HepG2 (cell line): Measurements from ENCODE around the gene TAF3. TPM values are rescaled to one million over a fixed set of nuclear protein-coding genes. Genes with fewer than 3 reads are reported as not detected.
A peak's percentile ranks its signal among the peaks of the same experiment; 100 is the strongest.

ENCODE experiments used
- E2F5 ChIP-seq: sonication (generic); formaldehyde crosslinking; conservative IDR thresholded peaks from 2 replicates; pipeline ENCODE4 v1.4.0; 2020; ENCODE audit warnings: missing genetic modification reagents
- IRF1 ChIP-seq: sonication (generic); formaldehyde crosslinking; IDR thresholded peaks from 2 replicates; pipeline ENCODE4 v1.4.0; 2020; ENCODE audit warnings: low read depth, mild to moderate bottlenecking, missing genetic modification reagents
- ISX ChIP-seq: sonication (generic); formaldehyde crosslinking; conservative IDR thresholded peaks from 2 replicates; pipeline ENCODE4 v1.5.0; 2020; ENCODE audit warnings: missing genetic modification reagents
- JUN ChIP-seq: sonication (generic); formaldehyde crosslinking; IDR thresholded peaks from 2 replicates; pipeline ENCODE4 v1.4.0; 2020; ENCODE audit warnings: mild to moderate bottlenecking, missing genetic modification reagents
- KMT2B ChIP-seq: IDR thresholded peaks from 2 replicates; pipeline ENCODE4 v1.6.1; 2016; ENCODE audit warnings: missing genetic modification reagents, missing compliant biosample characterization
- NFYC ChIP-seq: IDR thresholded peaks from 2 replicates; pipeline ENCODE4 v1.6.1; 2016; ENCODE audit warnings: missing genetic modification reagents, missing compliant biosample characterization
- SP5 ChIP-seq: IDR thresholded peaks from 2 replicates; pipeline ENCODE4 v1.6.1; 2016; ENCODE audit warnings: low read depth, borderline replicate concordance
- ZNF136 ChIP-seq: sonication (generic); formaldehyde crosslinking; IDR thresholded peaks from 2 replicates; pipeline ENCODE4 v1.8.1; 2022; ENCODE audit warnings: low read depth, mild to moderate bottlenecking, moderate library complexity, missing genetic modification reagents
- ZNF224 ChIP-seq: sonication (generic); formaldehyde crosslinking; IDR thresholded peaks from 2 replicates; pipeline ENCODE4 v1.5.0; 2020; ENCODE audit warnings: mild to moderate bottlenecking, missing genetic modification reagents
- ZNF563 ChIP-seq: sonication (generic); formaldehyde crosslinking; IDR thresholded peaks from 2 replicates; pipeline ENCODE4 v1.8.0; 2022; ENCODE audit warnings: mild to moderate bottlenecking, moderate library complexity, missing genetic modification reagents
- ZNF737 ChIP-seq: sonication (generic); formaldehyde crosslinking; IDR thresholded peaks from 2 replicates; pipeline ENCODE4 v1.5.0; 2020; ENCODE audit warnings: missing genetic modification reagents, mild to moderate bottlenecking, borderline replicate concordance
- polyA plus RNA-seq, 8 experiments: library from polyadenylated mRNA; depleted of rRNA in 3 of 8; stranded (reverse) in 7 of 8; unstranded in 1 of 8; fragments of >200 nt; fragmentation: Illumina TruSeq in 4 of 8; extraction: Trizol in 4 of 8; gene quantifications; 2 replicates each; pipeline versions ENCODE4 v1.2.1 to v1.2.3, GENCODE V29; 2011 to 2016; ENCODE audit warnings: low read depth in 4 of 8, missing spikeins in 1 of 8, mixed read lengths in 1 of 8; ENCODE audit not compliant: insufficient read depth in 1 of 8
- total RNA-seq, 5 experiments: library from RNA; depleted of rRNA; stranded (reverse); fragments of >200 nt; fragmentation: Illumina TruSeq; extraction: Trizol; gene quantifications; 2 replicates each; pipeline ENCODE4 v1.2.3, GENCODE V29; 2016; ENCODE audit warnings: low read depth in 1 of 5
- TF ChIP-seq, protein P1 (sequence below): sonication (generic); formaldehyde crosslinking; IDR thresholded peaks from 2 replicates; pipeline ENCODE4 v1.8.1; 2023; ENCODE audit warnings: missing genetic modification reagents, inconsistent platforms, borderline replicate concordance
- TF ChIP-seq, protein P2 (sequence below), 2 experiments: sonication (generic) in 1 of 2; formaldehyde crosslinking in 1 of 2; IDR thresholded peaks; 2 replicates each; pipeline versions ENCODE4 v1.4.0 to v1.6.1; 2016 to 2020; ENCODE audit warnings: borderline replicate concordance in 1 of 2, low read depth in 1 of 2, mild to moderate bottlenecking in 1 of 2, missing genetic modification reagents in 1 of 2
- TF ChIP-seq, protein P3 (sequence below): sonication (generic); formaldehyde crosslinking; IDR thresholded peaks from 2 replicates; pipeline ENCODE4 v1.5.1; 2020; ENCODE audit warnings: mild to moderate bottlenecking, missing genetic modification reagents, borderline replicate concordance

Gene TAF3
- total and polyA plus RNA-seq, 2 of the 13 experiments (the other 11 are each of a cell fraction or from before 2014, with no cell fraction given) = 1.7 to 2.9 TPM

GRCh38 chr10:7787857-7788638 lies 30.3 kb upstream of the TAF3 start, which contains the start of the genes ATP5F1C and KIN (continued):
- TF ChIP-seq, protein P1, sequence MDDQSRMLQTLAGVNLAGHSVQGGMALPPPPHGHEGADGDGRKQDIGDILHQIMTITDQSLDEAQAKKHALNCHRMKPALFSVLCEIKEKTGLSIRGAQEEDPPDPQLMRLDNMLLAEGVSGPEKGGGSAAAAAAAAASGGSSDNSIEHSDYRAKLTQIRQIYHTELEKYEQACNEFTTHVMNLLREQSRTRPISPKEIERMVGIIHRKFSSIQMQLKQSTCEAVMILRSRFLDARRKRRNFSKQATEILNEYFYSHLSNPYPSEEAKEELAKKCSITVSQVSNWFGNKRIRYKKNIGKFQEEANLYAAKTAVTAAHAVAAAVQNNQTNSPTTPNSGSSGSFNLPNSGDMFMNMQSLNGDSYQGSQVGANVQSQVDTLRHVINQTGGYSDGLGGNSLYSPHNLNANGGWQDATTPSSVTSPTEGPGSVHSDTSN (CRISPR knock-in tag) = no peak
- TF ChIP-seq ZNF563 (CRISPR knock-in tag) = no peak
- TF ChIP-seq ZNF737 (CRISPR knock-in tag) = no peak
- TF ChIP-seq, protein P2, sequence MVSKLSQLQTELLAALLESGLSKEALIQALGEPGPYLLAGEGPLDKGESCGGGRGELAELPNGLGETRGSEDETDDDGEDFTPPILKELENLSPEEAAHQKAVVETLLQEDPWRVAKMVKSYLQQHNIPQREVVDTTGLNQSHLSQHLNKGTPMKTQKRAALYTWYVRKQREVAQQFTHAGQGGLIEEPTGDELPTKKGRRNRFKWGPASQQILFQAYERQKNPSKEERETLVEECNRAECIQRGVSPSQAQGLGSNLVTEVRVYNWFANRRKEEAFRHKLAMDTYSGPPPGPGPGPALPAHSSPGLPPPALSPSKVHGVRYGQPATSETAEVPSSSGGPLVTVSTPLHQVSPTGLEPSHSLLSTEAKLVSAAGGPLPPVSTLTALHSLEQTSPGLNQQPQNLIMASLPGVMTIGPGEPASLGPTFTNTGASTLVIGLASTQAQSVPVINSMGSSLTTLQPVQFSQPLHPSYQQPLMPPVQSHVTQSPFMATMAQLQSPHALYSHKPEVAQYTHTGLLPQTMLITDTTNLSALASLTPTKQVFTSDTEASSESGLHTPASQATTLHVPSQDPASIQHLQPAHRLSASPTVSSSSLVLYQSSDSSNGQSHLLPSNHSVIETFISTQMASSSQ (IDR thresholded peaks at IDR 0.05; ENCODE audit: low read depth) = 0 out of 2 replicates have a peak, but pooled peaks have one; percentile 18
- TF ChIP-seq, protein P2 (CRISPR knock-in tag; IDR thresholded peaks at IDR 0.05; ENCODE audit: borderline replicate concordance) = peak; percentile 33; the same call in 1 of the 2 replicates
- peak; percentile 84; the same call in 1 of the 2 replicates for TF ChIP-seq ZNF224 (CRISPR knock-in tag)
- peak; percentile 82 for TF ChIP-seq SP5 (CRISPR knock-in tag)
- TF ChIP-seq ISX (CRISPR knock-in tag) = no peak
- no peak for TF ChIP-seq ZNF136 (CRISPR knock-in tag)
- no peak; the same call in 1 of the 2 replicates for TF ChIP-seq KMT2B (CRISPR knock-in tag)
- no peak for TF ChIP-seq JUN (CRISPR knock-in tag)
- TF ChIP-seq, protein P3, sequence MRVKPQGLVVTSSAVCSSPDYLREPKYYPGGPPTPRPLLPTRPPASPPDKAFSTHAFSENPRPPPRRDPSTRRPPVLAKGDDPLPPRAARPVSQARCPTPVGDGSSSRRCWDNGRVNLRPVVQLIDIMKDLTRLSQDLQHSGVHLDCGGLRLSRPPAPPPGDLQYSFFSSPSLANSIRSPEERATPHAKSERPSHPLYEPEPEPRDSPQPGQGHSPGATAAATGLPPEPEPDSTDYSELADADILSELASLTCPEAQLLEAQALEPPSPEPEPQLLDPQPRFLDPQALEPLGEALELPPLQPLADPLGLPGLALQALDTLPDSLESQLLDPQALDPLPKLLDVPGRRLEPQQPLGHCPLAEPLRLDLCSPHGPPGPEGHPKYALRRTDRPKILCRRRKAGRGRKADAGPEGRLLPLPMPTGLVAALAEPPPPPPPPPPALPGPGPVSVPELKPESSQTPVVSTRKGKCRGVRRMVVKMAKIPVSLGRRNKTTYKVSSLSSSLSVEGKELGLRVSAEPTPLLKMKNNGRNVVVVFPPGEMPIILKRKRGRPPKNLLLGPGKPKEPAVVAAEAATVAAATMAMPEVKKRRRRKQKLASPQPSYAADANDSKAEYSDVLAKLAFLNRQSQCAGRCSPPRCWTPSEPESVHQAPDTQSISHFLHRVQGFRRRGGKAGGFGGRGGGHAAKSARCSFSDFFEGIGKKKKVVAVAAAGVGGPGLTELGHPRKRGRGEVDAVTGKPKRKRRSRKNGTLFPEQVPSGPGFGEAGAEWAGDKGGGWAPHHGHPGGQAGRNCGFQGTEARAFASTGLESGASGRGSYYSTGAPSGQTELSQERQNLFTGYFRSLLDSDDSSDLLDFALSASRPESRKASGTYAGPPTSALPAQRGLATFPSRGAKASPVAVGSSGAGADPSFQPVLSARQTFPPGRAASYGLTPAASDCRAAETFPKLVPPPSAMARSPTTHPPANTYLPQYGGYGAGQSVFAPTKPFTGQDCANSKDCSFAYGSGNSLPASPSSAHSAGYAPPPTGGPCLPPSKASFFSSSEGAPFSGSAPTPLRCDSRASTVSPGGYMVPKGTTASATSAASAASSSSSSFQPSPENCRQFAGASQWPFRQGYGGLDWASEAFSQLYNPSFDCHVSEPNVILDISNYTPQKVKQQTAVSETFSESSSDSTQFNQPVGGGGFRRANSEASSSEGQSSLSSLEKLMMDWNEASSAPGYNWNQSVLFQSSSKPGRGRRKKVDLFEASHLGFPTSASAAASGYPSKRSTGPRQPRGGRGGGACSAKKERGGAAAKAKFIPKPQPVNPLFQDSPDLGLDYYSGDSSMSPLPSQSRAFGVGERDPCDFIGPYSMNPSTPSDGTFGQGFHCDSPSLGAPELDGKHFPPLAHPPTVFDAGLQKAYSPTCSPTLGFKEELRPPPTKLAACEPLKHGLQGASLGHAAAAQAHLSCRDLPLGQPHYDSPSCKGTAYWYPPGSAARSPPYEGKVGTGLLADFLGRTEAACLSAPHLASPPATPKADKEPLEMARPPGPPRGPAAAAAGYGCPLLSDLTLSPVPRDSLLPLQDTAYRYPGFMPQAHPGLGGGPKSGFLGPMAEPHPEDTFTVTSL (CRISPR knock-in tag) = 0 out of 2 replicates have a peak, but pooled peaks have one; percentile 29
- TF ChIP-seq IRF1 (CRISPR knock-in tag) = no peak
- TF ChIP-seq NFYC = no peak; the same call in 1 of the 2 replicates
- TF ChIP-seq E2F5 (CRISPR knock-in tag) = no peak
